Suppressor macrophage (primary cell): ENCODE measurements around the gene NOS3.

Experiments
- DNase-seq, 4 experiments: peaks; one replicate each; pipeline ENCODE4 v3.0.0-alpha.2; 2020 to 2022

Gene NOS3

GRCh38 chr7:150952331-150953050 is 38.3 kb upstream of the NOS3 start:
- DNase-seq: no peak

- no peak for DNase-seq
These were observed 37.5 kb upstream of the NOS3 start for GRCh38 chr7:150953061-150953997.

DNA sequence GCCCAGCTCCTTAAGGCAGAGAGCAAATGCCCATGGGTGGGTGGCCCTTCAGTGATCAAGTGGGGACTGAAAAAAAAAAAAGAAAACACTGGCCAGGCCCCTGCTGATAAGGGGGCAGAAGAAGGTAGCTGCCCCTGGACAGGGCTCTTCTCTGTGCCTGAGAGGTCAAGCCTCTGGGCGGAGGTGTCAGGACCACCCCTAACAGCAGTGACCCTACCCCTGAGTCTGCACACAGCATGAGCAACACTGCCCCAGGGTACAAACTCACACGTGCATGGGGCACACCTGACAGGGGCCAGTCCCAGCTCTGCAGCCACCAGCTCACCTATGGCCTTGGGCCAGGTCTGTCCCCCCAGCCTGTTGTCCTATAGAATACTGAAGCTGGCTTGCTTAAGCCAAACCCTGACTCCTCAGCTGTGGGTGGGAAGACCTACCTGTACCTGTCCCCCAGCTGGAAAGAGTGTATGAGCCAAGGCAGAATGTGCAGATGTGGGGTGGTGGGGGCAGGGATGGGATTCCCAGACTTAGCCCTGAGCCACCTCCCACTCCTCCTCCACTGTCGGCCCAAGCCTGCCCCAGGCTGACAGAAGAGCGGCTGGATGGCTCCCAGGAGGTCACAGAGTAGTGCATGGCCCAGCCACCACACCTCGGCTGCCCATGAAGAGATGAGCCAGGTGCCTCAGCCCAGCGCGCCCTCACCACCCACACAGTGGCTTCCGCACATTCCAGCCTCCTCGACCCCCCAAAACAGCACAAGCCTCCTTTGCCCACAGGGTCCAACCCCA is 36.4 kb upstream of the NOS3 start:
- no peak for DNase-seq

DNA sequence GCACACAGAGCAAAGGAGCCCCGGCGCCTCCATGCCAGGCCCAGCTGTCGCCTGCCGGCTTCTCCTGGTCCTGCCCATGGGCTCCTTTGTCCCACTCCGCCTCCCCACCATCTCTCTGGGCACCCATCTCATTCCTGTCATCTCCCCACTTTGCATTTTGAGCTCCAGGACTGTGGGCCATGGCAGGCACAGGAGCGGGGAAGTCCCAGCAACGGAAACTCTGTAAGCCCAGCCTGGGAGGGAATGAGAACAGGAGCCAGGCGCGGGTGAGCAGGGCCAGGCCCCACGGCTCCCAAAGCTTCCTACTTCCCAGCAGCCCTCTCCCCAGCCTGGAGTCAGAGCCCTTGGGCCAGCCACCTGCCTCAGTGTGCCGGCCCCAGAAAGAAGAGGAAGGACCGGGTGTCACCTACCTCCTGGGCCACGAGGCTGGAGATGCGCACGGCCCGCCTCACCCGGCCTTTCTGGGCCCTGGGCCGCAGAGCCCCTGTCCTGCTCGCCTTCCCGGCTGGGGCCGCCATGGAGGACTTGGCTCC is 35.8 kb upstream of the NOS3 start:
- no peak for DNase-seq

- no peak for DNase-seq
These were observed 35.1 kb upstream of the NOS3 start for GRCh38 chr7:150955519-150956394.

- DNase-seq: no peak
These were observed 34.3 kb upstream of the NOS3 start for GRCh38 chr7:150956395-150957132.

DNA sequence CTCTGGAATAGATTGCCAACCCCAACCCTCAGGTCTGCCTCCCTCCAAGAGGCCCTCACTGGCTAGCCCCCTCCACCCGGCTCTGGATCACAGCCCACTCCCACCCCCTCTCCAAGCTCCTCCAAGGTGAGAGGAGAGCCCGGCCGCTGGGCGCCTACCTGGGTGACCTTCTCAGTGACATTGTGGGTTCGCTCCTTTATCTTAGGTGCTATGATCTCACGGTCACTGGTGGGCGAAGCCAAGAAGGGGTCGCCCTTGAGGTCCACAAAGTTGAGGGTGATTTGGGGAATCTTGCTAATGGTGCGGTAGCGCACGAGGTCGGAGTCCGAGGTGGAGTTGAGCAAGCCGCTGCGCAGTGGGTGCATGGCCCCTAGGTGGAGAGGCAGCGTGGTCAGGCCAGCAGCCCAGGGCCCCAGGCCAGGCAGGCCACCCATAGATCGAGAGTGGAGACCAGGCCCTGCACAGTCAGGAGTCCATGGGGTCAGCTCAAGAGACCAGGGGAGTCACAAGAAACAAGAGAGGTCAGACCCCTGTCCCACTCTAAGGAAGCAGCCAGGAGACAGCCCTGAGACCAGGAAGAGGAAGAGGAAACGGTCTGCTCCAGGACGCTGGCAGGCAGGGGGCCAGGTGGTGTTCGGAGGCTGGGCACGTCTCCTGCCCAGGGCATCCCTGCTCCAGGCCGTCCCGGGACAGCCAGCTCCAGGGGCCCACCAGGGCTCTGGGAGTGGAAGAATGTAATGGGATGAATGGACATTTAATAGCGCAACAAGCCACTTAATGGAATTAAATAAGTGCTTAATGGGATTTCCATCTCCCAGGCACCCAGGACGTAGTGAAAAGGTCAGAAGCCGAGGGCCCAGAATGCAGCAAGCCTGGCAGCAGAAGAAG is 33.4 kb upstream of the NOS3 start:
- DNase-seq: no peak

- no peak for DNase-seq
These were observed 32.7 kb upstream of the NOS3 start for GRCh38 chr7:150958062-150958552.

- peak in 2 of 4 experiments; percentile 14 to 32 for DNase-seq
These were observed 32.2 kb upstream of the NOS3 start for GRCh38 chr7:150958597-150958996.

DNA sequence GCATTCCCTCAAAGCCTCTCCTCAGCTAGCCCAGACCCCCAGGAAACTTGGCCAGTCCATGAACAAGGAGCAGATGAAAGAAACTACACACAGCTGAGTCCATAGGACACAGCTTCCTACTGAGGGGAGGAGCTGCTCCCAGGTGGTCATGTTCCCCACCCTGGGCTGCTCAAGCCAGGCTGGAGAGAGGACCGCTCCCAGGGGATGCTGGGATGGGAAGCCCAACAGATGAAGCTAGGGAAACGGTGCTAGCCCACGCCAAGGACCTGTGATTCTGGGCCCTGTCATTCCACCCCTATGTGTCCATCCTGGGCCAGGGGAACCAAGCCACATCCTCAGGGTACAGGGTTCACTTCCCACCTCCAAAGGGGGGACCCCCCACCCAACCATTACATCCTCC is 31.7 kb upstream of the NOS3 start:
- DNase-seq: no peak

DNA sequence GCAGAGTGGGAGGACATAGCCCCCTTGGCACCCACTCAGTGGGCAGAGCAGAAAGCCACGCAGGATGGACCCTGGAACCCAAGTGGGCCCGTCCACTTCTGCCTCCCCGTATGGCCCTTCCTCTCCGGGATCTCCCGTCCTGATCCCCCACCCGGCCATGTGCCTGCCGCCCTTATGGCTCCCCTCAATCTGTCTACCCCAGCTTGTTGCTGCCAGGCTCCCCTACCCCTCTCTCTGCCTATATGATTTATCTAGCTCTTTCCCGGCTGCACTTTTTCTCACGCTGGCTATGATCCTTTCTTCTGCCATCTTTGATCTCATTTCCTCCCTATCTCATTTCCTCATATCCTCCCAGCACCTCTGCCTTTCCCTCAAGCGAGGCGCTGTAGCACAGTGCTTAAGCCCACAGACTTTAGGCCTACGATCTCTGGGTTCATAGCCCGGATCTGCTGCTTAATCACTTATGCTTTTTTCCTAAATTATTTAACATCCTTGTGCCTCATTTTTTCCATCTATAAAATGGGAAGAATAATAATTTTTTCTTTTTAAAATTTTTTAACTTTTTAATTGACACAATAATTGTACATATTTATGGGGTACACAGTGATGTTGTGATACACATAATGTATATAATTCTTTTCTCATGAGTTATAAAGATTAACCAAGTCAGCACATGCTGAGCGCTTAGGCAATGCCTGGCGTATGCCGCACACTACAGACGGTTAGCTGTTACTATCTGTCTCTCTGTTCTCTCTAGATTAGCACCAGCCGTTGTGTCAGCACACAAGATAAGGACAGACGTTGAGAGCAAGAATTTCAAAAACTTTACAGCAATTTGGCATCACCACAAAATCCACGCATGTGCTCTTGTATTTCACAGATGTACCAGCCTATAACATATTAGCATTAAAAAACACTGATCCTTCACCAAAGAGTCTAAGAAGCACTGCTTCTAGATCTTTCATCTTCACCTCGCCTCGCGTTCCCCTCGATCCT is 30.8 kb upstream of the NOS3 start:
- peak in 3 of 4 experiments; percentile 17 to 31 (median 25) for DNase-seq

DNA sequence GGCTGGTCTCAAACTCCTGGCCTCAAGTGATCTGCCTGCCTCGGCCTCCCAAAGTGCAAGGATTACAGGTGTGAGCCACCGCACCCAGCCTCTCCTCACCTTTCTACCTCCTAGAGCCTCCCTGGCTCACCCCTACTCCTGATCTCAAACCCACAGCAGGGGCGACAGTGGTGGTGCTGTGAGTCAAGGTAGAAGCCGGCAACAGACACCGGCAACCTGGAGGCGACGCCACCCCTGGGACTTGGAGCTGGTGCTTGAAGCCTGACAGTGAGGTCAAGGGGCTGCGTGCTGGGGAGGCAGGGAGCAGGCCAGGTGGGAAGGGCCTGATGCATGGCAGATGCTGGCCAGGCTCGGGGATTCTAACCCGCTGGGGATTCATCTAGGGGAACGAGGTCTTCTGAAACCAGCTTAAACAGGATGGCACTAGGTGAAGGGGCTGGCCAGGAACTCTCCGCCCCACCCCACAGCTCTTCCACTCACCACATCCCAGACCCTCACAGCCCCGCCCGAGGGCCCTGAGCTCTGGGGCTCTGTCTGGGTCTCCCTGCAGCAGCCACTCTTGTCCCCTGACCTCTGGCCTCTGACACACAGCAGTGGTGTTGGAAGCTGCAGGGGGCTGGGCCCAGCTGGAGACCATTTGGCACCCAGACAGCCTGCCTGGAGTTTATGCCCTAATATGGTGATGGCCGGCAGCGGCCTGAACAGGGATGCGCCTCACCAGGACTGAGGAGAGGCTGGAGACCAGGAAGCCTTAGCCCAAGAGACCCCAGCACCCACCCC is 29.1 kb upstream of the NOS3 start:
- DNase-seq: no peak

GRCh38 chr7:150962290-150962552 is 28.6 kb upstream of the NOS3 start:
- DNase-seq: no peak

DNA sequence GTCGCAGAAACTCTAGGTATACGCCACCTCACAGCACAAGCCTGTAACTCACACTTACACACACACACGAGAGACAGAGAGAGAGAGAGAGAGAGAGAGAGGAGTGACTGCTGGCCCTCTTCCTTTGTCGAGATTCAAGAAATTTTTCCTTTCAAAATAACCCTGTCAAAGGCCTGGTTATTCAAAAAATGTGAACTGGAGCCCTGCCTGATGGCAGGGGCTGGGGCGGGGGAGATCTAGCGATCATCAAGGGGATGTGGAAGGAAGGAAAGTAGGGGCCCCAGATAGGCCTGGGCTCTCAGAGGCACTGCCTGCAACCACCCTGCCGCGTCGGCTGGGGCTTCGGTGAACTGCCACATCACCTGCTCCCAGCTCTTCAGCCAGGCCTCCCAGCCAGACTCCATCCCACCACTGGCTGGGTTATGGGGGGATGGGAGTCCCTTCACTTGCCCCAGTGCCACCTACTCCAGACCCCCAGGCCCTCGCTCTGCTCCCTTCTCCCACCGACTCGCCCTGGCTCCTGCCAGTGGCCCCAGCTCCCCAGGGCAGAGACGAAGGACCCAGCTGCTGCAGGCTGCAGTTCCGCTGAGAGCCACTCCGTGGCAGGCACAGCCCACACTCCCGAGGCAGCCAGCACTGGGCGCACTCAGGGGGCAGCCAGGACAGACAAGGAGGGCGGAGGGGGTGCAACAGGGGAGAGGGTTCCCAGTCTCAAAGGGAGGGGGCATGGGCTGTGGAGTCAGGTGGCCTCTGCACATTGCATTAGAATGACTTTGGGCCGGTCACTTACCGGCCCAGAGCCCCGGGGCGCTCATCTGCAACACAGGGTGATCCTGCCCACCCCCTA is 28.0 kb upstream of the NOS3 start:
- DNase-seq: peak; percentile 53 to 78 (median 66)

DNA sequence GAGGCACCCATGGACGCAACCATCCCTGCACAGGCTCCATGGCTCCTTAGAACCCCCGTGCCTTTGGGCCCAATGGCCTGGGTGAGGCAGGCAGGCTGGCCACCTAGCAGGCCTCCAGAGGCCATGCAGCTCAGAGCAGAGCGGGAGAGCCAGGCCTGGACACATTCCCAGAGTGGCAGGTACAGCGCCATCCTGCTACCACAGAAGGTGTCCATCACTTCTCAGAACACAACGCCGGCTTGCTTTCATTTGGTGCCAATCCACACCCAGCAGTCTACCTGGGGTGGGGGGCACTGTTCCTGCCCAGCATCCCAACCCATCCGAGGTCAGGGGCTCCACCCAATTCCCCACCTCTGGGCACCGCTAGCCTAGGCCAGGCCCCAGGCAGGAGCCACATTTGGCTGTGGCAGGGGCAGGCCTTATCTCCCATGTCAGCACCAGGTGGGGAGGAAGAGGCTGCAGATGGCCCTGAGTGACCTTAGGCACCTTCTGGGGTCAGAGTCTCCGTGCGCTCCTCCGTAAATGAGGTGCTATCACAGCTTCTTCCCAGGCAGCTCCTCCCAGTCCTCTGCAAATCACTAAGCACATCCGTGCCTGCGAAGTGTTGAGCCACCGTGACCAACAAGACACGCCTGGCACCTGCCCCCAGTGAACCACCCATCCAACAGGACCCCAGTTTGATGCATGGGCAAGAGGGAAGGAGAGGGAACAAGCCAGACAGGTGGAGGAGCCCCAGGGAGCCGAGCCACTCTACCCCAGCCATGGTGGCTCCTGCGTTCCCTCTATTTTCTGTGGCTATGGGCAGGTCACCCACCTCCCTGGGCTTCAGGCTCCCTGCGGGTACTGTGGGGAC is 26.9 kb upstream of the NOS3 start:
- no peak for DNase-seq

- DNase-seq: no peak
These were observed 26.2 kb upstream of the NOS3 start for GRCh38 chr7:150964593-150965111.
